K562 (cell line): ENCODE data around the gene PEX10. TPM values are rescaled to one million over a fixed set of nuclear protein-coding genes. Genes with fewer than 3 reads are reported as not detected.
A peak's percentile ranks its signal among the peaks of the same experiment; 100 is the strongest.

Experiments used
- HNRNPH1 ChIP-seq: fragments of 200-400 bp; formaldehyde crosslinking; optimal IDR thresholded peaks from 2 replicates; pipeline ENCODE3; 2017; ENCODE audit warnings: low read depth, mild to moderate bottlenecking, low read length, moderate library complexity
- ILK ChIP-seq: fragments of 450-650 bp; IDR thresholded peaks from 2 replicates; pipeline ENCODE4 v1.6.1; 2016; ENCODE audit warnings: missing genetic modification characterization, low read depth, mild to moderate bottlenecking, missing compliant biosample characterization, moderate library complexity, borderline replicate concordance
- KAT8 ChIP-seq: fragments of 450-650 bp; IDR thresholded peaks from 2 replicates; pipeline ENCODE4 v1.6.1; 2016; ENCODE audit warnings: low read depth, mild to moderate bottlenecking
- KDM5B ChIP-seq: fragments of 200-600 bp; sonication (generic); IDR thresholded peaks from 2 replicates; pipeline ENCODE4 v1.6.1; 2012; ENCODE audit warnings: low read depth, mild to moderate bottlenecking, moderate library complexity, low read length, control low read depth, inconsistent platforms; ENCODE audit not compliant: insufficient replicate concordance
- MAFF ChIP-seq: IDR thresholded peaks from 2 replicates; pipeline ENCODE4 v1.6.1; 2012; ENCODE audit warnings: low read length, improper control_type of control experiment
- NCOA6 ChIP-seq: fragments of 450-650 bp; IDR thresholded peaks from 2 replicates; pipeline ENCODE4 v1.6.1; 2017; ENCODE audit warnings: mild to moderate bottlenecking
- PHB2 ChIP-seq: fragments of 450-650 bp; IDR thresholded peaks from 2 replicates; pipeline ENCODE4 v1.6.1; 2017; ENCODE audit warnings: low read depth
- POLR2H ChIP-seq: IDR thresholded peaks from 2 replicates; pipeline ENCODE4 v1.6.1; 2016; ENCODE audit warnings: missing genetic modification characterization, low read depth, mild to moderate bottlenecking, control low read depth, missing compliant biosample characterization, moderate library complexity
- RBFOX2 ChIP-seq: fragments of 200-400 bp; formaldehyde crosslinking; IDR thresholded peaks from 2 replicates; pipeline ENCODE4 v1.6.1; 2017; ENCODE audit warnings: low read depth, mild to moderate bottlenecking, low read length, moderate library complexity
- SAP30 ChIP-seq: fragments of 200-600 bp; sonication (generic); IDR thresholded peaks from 2 replicates; pipeline ENCODE4 v1.6.1; 2012; ENCODE audit warnings: borderline replicate concordance, low read depth, mild to moderate bottlenecking, moderate library complexity, low read length, control low read depth, inconsistent platforms; ENCODE audit not compliant: insufficient read depth, poor library complexity, severe bottlenecking
- TEAD2 ChIP-seq: fragments of 450-650 bp; IDR thresholded peaks from 2 replicates; pipeline ENCODE4 v1.6.1; 2016; ENCODE audit warnings: missing genetic modification characterization, control low read depth, missing compliant biosample characterization
- ZNF695 ChIP-seq: fragments of 450-650 bp; formaldehyde crosslinking; IDR thresholded peaks from 2 replicates; pipeline ENCODE4 v1.4.0; 2020; ENCODE audit warnings: mild to moderate bottlenecking, moderate library complexity
- ZNF764 ChIP-seq: fragments of 250-450 bp; sonication (Bioruptor Pico); IDR thresholded peaks from 2 replicates; pipeline ENCODE4 v1.4.0; 2020; ENCODE audit warnings: low read depth, mild to moderate bottlenecking, moderate library complexity
- ZNF79 ChIP-seq: fragments of 250-450 bp; sonication (Bioruptor Pico); IDR thresholded peaks from 2 replicates; pipeline ENCODE4 v1.4.0; 2020; ENCODE audit warnings: low read depth, mild to moderate bottlenecking, moderate library complexity
- polyA plus RNA-seq, 8 experiments: library from polyadenylated mRNA; depleted of rRNA in 4 of 8; stranded (reverse) in 5 of 8; unstranded in 3 of 8; fragments of >200 nt; fragmentation: Nextera tagmentation in 2 of 8; fragmentation: Illumina TruSeq in 1 of 8; extraction: Ambion mirVana in 2 of 8; extraction: Trizol in 1 of 8; gene quantifications; 2 replicates each; pipeline versions ENCODE4 v1.2.1 to v1.2.3, GENCODE V29; 2011 to 2014; ENCODE audit warnings: inconsistent platforms in 1 of 8, missing spikeins in 1 of 8
- total RNA-seq, 7 experiments: library from RNA; depleted of rRNA in 6 of 7; stranded (reverse); fragments of >200 nt in 6 of 7; fragmentation: Illumina TruSeq in 2 of 7; extraction: Trizol in 2 of 7; gene quantifications; 2 replicates each; pipeline versions ENCODE4 v1.2.1 to v1.2.3, GENCODE V29; 2011 to 2021; ENCODE audit warnings: low replicate concordance in 1 of 7
- TF ChIP-seq, protein P1 (sequence below), 3 experiments: fragments of 200-800 bp in 1 of 3; sonication (Bioruptor generic) in 1 of 3; sonication (generic) in 1 of 3; formaldehyde crosslinking in 1 of 3; IDR thresholded peaks; 2 replicates each; pipeline versions ENCODE4 v1.6.1 to v1.8.0; 2016 to 2022; ENCODE audit warnings: mild to moderate bottlenecking in 2 of 3, missing compliant biosample characterization in 2 of 3, missing genetic modification characterization in 2 of 3, missing genetic modification reagents in 1 of 3
- TF ChIP-seq, protein P2 (sequence below): fragments of 450-650 bp; IDR thresholded peaks from one replicate; pipeline ENCODE4 v1.6.1; 2018; ENCODE audit warnings: mild to moderate bottlenecking, moderate library complexity; ENCODE audit not compliant: partially characterized antibody
- TF ChIP-seq, protein P3 (sequence below): fragments of 450-650 bp; IDR thresholded peaks from 2 replicates; pipeline ENCODE4 v1.6.1; 2018; ENCODE audit warnings: mild to moderate bottlenecking, low read depth; ENCODE audit not compliant: partially characterized antibody
- TF ChIP-seq, protein P4 (sequence below): fragments of 450-650 bp; IDR thresholded peaks from 2 replicates; pipeline ENCODE4 v1.6.1; 2018; ENCODE audit not compliant: partially characterized antibody

PEX10 gene
- total and polyA plus RNA-seq, 9 of the 15 experiments (the other 6 are each of a cell fraction or from before 2014, with no cell fraction given): 0.03 to 26.2 (median 8.7) TPM

DNA sequence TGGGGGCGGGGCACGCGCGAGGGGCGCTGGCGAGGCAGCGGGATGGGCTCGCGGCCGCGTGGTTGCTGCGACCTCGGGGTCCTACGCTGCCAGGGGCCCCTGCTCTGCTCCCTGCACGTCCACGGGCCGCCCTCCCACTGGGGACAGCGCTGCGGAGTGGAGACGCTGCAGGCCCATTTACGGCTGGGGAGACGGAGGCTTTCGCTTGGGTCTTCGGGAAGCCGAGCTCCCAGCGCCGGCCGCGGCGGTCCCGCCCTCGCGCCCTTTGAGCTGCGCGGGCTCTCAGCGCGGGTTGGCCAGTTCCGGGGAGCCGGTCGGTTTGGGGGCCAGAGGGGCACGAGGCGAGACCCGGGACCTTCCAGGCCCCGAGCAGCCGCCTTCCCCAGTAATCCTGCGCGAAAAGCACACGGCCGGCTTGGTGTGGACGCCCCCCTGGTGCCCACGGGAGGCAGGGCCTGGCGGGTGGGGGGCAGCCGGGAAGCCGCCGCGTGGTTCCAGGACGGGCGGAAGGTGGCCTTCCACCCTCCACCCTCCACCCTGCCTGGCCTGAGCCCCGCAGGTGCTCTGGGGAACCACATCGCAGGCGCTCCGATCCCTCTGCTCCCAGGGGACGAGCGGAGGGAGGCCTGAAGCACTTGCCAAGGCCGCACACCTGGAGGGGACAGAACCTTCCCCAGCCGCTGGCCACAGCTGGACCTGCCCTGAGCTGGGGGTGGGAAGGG, 570 bp upstream of the PEX10 start (continued):
- no peak for TF ChIP-seq KAT8
- TF ChIP-seq, protein P1, sequence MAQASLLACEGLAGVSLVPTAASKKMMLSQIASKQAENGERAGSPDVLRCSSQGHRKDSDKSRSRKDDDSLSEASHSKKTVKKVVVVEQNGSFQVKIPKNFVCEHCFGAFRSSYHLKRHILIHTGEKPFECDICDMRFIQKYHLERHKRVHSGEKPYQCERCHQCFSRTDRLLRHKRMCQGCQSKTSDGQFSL (CRISPR knock-in tag; IDR thresholded peaks at IDR 0.05): peak; percentile 26; the same call in 1 of the 2 replicates
- TF ChIP-seq, protein P1 (tag; IDR thresholded peaks at IDR 0.05): no peak
- no peak for TF ChIP-seq SAP30
- TF ChIP-seq, protein P2, sequence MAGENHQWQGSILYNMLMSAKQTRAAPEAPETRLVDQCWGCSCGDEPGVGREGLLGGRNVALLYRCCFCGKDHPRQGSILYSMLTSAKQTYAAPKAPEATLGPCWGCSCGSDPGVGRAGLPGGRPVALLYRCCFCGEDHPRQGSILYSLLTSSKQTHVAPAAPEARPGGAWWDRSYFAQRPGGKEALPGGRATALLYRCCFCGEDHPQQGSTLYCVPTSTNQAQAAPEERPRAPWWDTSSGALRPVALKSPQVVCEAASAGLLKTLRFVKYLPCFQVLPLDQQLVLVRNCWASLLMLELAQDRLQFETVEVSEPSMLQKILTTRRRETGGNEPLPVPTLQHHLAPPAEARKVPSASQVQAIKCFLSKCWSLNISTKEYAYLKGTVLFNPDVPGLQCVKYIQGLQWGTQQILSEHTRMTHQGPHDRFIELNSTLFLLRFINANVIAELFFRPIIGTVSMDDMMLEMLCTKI: no peak
- no peak for TF ChIP-seq TEAD2
- TF ChIP-seq, protein P3, sequence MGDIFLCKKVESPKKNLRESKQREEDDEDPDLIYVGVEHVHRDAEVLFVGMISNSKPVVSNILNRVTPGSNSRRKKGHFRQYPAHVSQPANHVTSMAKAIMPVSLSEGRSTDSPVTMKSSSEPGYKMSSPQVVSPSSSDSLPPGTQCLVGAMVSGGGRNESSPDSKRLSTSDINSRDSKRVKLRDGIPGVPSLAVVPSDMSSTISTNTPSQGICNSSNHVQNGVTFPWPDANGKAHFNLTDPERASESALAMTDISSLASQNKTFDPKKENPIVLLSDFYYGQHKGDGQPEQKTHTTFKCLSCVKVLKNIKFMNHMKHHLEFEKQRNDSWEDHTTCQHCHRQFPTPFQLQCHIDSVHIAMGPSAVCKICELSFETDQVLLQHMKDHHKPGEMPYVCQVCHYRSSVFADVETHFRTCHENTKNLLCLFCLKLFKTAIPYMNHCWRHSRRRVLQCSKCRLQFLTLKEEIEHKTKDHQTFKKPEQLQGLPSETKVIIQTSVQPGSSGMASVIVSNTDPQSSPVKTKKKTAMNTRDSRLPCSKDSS: no peak
- TF ChIP-seq, protein P4, sequence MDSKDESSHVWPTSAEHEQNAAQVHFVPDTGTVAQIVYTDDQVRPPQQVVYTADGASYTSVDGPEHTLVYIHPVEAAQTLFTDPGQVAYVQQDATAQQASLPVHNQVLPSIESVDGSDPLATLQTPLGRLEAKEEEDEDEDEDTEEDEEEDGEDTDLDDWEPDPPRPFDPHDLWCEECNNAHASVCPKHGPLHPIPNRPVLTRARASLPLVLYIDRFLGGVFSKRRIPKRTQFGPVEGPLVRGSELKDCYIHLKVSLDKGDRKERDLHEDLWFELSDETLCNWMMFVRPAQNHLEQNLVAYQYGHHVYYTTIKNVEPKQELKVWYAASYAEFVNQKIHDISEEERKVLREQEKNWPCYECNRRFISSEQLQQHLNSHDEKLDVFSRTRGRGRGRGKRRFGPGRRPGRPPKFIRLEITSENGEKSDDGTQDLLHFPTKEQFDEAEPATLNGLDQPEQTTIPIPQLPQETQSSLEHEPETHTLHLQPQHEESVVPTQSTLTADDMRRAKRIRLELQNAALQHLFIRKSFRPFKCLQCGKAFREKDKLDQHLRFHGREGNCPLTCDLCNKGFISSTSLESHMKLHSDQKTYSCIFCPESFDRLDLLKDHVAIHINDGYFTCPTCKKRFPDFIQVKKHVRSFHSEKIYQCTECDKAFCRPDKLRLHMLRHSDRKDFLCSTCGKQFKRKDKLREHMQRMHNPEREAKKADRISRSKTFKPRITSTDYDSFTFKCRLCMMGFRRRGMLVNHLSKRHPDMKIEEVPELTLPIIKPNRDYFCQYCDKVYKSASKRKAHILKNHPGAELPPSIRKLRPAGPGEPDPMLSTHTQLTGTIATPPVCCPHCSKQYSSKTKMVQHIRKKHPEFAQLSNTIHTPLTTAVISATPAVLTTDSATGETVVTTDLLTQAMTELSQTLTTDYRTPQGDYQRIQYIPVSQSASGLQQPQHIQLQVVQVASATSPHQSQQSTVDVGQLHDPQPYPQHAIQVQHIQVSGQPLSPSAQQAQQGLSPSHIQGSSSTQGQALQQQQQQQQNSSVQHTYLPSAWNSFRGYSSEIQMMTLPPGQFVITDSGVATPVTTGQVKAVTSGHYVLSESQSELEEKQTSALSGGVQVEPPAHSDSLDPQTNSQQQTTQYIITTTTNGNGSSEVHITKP: no peak
- TF ChIP-seq ZNF764 (CRISPR knock-in tag): no peak
- peak; percentile 72 for TF ChIP-seq RBFOX2
- no peak for TF ChIP-seq ZNF695 (CRISPR knock-in tag)
- no peak for TF ChIP-seq POLR2H (tag)
- no peak for TF ChIP-seq NCOA6
- no peak for TF ChIP-seq ILK (tag)
- TF ChIP-seq KDM5B: peak; percentile 76
- no peak for TF ChIP-seq PHB2
- no peak for TF ChIP-seq ZNF79 (CRISPR knock-in tag)
- TF ChIP-seq HNRNPH1: no peak
- no peak for TF ChIP-seq MAFF
